HG02588 (cell line): ENCODE data around the gene SULT4A1.

Experiments
- ATAC-seq: cut with Tn5 transposase; IDR thresholded peaks from one replicate; pipeline ENCODE4 v1.9.1; 2021; ENCODE audit warnings: mild to moderate bottlenecking, moderate library complexity; ENCODE audit not compliant: unreplicated experiment

Gene SULT4A1

DNA sequence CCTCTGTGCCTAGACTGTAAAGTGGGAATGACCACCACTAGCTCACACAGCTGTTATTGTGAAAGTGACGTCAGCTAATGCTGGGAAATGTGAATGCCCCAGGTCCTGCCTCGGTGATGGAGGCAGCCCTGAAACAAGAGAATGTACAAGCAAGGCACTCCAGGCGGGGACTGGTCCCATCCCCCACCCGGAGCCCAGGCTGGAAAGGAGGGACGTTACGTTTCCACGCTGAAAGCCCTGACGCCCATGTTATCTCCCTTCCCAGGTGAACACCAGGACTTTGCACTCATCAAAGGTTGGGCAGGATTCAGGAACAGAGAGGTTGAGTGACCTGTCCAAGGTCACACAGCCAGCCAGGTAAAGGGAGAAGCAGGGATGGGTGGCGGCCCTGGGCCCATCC, 784 bp downstream of the SULT4A1 start:
- ATAC-seq: no peak

DNA sequence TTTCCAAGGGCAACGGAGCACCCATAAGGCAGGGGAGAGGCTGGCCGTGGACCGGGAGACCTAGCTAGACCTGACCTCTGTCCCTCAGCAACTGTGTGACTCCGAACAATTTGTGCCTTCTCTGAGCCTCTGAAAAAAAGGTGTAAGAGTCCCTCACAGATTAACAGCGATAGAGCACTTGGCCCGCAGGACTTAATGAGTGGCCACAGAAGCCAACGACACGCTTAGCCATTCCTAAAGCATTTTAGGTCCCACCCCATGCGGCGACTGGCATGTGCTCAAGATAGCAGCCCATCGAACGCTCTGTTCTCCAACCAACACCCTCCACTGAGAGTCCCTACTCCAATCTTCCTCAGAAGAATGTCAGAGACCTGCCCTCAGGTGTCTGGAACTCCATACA, 1.5 kb downstream of the SULT4A1 start:
- ATAC-seq: no peak

DNA sequence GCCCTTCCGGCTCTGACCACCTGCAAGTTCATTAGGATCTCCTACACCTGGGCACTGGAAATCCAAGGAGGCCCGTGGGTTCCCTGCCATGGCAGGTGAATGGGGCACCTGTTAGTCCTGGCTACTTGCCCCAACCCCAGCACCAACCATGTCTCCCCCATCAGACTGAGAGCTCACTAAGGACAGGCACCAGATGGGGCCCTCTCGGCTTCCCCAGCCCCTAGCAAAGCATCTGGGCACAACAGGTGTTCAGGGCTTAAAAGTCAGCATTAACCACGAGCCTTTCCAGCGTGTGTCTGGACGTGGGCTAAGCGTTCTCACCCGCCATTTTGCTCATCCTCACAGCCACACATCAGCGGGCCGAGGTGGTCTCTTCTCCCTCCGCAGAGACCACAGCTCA, 2.2 kb downstream of the SULT4A1 start:
- no peak for ATAC-seq

DNA sequence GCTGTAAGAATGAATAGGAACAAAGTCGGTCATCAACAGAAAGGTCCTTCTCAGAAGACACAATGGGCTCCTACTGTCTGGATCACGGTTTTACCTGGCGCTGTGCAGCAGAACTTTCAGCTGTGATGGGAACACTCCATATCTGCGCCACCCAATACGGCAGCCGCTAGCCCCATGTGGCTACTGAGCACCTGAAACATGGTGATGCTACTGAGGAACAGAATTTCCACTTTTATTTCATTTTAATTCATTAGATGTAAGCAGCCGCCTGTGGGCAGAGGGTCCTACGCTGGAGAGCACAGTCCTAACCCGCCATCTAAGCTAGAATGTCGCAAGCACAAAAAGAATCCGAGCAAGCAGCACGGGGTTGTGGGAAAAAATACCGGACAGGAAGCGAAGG, 2.7 kb downstream of the SULT4A1 start:
- no peak for ATAC-seq

DNA sequence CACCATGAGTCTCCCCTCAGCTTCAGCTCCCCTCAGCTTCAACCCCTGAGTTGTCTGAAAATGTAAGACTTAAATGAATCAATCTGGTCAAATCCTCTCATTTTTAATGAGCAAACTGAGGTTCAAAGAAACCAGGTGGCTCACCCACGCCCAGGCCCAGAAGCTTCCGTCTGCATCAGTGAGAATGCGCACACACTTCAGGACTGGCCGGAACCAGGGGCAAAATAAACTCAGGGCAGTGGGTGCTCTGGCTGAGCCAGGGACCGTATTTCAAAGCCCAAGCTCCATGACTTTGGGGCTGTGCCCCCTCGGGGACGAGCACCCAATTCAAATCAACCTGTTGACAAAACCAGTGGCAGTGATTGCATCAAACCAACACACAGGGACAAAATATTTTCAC, 3.1 kb downstream of the SULT4A1 start:
- ATAC-seq: no peak

DNA sequence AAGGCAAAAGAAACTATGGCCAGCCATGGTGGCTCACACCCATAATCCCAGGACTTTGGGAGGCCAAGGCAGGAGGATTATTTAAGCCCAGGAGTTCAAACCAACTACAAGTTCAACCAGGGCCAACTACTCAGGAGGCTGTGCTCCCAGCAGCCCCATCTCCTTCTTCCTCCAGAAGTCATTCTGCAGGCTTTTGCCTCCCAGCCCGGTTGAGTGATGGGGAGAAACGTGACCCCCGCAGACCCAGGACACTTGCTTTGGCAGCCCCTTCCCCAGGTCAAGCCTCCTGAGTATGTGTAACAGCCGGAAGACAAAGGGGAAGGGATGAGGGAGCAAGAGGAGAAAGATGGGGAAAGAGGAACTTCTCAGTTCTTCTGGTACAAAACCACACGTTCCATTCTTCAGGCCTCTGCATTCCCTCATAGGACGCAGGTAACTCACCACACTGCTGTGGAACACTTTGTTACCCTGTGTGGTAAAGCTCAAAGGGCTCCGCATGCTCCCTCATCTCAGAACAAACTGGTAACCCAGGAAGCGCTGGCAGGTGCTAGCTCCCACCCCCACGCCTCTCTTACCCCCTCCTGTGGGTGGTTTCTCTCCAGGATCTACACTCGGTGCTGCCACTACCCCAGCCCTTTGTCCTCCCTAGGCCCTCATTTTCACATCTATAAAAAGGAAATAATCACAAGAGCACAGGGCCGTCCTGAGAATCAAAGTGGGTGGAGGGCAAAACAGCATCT, 4.0 kb downstream of the SULT4A1 start:
- ATAC-seq: no peak

DNA sequence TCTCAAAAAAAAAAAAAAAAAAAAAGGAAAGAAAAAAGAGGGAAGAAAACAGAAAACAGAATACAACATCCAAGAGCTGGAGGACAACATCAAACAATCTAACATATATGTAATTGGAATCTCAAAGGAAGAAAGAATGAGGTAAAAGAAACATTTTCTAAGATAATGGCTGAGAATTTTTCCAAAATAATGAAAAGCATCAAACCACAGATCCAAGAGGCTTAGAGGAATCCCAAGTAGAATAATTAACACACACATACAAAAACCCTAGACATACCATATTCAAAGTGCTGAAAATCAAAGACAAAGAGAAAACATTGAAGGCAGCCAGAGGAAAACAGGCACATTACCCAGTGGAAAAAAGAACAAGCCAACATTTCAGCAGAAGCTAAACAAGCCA, 4.9 kb downstream of the SULT4A1 start:
- no peak for ATAC-seq

DNA sequence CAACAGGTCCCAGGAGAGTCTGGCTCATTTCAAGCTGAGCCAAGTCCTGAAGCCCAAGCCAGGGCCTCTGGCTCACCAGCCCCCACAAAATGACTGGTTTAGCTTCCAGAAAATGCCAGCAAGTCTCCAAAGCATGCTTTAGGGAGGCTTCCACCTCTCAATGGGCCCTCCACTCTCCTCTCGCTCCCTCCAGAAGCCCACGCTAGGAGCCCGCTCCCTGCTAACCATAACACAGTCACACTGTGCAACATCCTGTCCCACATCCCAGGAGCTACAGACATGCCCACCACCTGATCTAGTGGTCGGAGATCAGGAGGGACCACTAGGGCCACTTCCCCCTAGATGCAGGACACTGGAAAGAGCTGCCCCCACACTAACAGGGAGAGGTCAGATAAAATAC, 6.9 kb downstream of the SULT4A1 start:
- ATAC-seq: no peak

DNA sequence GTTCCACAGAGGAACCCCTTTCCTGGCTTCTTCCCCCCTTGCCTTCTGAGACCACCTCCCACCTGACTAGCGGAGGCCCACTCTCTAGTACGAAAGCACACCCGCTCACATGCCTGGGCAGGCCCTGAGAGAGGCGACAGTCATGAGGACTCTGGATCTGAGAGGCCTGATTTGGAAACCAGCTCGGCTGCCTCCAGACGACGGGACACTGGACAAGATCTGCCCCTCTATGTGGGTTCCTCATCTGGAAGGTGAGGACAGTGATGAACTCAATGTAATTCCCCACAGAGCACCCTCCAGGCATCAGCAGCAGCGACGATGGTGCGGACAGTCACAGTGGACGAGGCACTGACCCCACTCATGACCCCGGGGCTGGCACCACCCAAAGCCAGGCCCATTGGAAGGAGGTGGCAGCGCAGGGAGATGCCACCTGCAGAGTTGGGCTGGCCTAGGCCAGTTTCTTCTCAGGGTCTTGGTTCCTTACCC, 7.5 kb downstream of the SULT4A1 start:
- no peak for ATAC-seq

DNA sequence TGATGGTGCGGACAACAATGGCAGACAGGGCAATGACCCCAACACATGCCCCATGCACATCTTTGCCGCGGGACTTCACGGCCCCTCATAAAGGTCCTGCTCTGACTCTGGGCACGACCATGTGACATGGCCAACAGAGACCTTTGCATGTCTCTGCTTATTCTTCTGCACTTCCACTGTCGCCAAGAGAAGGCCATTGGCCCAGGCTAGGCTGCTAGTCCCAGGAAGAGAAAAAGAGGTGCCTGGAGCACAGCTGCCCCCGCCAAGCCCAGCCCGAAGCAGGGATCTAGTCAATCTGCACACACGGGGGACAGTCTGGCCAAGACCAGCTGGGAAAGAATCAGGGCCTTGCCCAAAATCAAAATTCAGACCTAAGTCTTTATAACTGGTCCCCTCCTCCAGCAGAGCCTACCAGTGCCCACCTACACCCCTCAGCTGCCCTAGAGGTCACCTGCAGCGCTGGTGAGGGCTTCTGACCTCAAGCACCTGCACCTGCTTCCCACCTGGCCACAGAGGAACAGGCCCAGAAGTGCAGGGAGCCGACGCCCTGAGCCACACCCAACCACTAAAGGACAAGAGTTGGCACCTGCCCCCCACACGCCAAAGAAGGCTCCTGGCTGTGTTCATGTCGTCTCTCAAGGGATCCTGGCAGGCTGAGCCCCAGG, 8.1 kb downstream of the SULT4A1 start:
- ATAC-seq: no peak

DNA sequence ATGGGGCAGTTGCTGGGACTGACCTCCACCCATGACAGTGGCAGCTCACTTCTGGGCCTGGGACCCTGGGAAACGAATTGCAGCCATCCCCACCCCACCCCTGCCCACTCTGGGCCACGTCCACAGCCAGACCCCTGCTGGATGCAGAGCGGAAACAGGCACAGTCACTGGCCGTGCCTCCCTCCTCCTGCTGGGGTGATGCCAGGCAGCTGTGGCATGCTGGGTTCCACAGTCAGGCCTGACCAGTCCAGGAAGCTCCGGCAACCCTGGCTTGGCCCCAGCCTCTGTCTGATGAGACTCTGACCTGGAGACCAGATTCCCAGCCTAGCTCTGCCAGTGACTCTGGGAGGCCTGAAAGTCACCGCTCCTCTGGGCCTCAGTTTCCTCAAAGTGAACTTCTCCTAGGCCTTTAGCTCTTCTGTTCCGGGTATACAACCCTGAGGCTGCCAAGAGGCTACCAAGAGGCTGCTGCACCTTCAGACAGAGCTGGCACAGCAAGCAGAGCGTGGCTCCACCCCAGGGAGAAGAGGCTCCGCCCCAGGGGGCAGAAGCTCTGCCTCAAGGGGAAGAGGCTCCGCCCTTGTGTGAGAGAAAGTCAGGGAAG, 8.9 kb downstream of the SULT4A1 start:
- no peak for ATAC-seq

DNA sequence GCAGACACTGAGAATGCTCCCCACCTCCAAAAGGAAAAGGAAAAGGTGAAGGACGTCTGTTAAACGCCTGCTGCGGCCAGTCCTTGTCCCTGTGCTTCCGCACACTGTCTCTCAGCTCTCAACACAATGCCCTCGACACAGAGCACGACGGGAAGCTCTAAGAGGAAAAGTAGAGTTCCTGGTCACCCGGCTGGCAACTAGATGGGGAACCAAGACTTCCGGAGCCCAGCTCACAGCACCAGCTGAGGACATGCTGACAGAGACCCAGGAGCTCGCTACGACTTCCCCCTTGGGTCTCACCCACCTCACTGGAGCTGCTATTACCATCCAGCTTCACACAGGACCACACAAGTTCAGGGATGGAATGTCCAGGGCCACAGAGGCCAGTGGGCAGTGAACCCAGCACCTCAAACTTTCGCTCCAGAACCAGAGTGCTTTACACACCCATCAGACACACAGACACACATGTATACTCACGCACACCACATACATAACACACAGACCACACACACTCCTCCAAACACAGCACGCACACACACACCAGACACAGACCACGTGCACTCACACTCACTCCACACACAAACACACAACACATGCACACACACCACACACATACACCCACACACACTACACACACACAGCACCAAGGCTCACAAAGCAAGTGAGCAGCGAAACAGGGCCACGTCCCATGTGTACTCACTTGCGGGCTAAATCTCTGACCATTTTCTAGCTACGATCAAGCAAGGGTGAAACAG, 9.6 kb downstream of the SULT4A1 start:
- ATAC-seq: no peak

DNA sequence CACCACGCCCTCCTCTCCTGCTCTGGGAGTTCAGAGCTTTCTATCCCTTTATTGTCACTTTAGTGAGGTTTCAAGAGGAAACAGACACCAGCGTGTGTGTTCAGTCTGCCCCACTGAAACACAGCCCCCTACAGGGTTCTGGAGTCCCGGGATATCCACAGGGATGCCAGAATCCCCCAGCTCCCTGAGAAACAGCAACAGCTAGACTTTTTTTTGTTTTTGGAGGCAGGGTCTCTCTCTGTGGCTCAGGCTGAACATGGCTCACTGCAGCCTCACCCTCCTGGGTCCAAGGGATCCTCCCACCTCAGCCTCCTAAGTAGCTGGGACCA, 10.4 kb downstream of the SULT4A1 start:
- ATAC-seq: no peak

DNA sequence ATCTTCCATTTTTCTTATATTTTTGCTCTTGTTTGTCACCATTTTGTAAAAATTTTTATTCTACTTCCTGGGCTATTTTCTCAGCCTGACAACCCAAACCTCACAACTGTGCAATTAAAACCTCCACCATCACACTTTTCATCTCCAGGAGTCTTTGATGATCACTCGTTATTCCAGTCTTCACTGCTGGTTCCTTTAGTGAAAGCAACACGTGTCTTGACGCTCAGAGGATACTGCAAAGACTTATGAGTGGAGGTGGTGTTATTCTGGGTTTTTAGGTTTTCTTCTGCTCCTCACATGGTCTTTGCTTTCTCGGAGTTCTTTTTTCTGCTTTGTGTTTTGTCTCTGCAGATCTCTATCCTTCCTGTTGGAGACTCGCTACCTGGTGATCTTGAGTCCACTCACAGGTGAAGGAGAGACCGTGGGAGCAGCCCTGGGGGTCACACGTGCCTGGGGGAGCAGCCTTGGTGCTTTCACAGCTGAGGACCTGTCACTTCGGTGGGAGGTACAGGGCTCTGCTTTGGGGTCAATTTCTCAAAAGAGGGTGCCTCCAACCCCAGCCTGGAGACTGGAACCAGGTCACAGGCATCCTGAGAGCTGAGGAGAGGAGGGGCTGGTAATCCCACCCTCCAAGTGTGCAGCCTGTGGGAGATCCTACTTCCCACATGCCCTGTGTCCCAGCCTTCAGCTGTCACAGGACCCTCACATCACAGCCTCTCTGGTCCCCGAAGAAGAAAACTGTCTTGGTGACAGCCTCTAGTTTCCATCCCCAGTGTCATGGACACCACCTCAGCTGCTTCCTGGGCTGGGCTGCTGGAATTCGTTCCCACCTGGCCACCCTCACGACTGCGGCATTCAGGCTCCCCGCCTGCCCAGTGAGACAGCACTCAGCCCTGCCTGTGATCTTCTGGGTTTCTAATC, 11.0 kb downstream of the SULT4A1 start:
- ATAC-seq: no peak

DNA sequence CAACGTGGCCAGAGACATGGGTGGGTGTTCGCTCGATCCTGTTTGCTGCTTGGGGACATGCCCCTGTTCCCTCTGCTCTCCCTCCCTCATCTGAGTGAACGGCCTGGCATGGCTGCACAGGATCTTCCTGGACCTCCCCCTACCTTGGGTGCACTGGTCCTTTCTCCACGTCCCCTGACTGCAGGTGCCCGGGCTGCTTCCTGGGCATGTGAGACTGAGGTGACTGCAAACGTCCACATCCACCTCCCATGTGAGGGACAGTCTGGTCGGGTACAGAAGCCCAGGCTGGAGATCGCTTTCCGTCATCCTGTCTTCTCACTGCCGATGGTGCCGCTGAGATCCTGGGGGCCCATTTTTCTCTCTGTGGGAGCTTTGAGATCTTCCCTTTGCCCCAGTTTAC, 11.8 kb downstream of the SULT4A1 start:
- no peak for ATAC-seq

DNA sequence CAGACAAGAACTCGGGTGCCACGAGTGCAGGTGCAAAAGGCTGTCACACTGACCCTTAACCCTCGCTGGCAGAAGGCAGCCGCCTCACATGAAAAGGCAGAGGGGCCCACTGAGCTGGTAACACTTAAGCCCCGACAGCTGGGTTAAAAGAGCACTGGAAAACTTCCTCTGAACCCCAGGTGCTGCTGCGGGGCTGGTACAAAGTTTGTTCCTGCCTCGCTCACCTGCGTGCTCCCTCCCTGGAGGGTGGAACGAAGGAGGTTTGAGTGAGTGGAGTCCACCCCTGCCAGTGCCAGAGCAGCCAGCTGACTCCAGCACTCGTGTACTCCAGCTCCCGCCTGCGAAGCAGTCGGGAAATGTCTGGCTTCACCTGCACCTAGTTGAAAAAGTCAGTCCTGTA, 12.6 kb downstream of the SULT4A1 start:
- no peak for ATAC-seq

DNA sequence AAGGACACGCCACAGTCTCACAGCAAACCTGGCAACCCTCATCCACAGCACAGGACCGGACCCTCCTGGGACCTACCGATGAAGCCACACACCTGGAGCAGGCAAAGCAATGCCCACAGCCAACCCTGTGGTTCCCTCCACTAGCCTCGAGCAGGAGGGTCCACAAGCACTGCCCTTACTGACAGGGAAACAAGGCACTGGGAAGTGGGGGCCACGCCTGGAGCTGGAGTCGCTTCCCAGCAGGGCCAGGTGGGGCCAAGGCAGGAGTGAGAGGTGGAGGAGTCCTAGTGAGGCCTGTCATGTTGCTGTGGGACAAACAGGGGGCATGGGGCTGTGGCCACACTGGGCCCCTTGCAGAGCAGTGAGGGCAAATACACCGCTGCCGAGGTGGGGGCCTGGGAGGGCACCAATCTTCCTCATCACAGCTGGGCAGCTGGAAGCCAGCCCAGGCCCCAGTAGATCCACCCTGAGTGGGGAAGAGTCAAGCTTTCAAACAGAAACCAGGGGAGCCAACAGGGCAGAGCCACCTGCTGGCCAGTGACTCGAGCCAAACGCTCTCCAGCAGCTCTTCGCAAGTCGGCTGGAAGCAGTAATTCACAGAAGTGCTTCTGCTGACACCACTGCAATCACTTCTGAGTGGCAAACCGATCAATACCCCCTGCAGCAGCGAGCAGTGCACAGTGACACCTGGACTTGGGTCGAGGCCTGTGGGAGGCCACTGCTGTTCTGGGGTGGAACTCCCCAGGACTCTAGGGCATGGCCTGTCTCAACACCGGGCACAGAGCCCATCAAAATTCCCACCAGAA, 13.7 kb downstream of the SULT4A1 start:
- ATAC-seq: no peak

DNA sequence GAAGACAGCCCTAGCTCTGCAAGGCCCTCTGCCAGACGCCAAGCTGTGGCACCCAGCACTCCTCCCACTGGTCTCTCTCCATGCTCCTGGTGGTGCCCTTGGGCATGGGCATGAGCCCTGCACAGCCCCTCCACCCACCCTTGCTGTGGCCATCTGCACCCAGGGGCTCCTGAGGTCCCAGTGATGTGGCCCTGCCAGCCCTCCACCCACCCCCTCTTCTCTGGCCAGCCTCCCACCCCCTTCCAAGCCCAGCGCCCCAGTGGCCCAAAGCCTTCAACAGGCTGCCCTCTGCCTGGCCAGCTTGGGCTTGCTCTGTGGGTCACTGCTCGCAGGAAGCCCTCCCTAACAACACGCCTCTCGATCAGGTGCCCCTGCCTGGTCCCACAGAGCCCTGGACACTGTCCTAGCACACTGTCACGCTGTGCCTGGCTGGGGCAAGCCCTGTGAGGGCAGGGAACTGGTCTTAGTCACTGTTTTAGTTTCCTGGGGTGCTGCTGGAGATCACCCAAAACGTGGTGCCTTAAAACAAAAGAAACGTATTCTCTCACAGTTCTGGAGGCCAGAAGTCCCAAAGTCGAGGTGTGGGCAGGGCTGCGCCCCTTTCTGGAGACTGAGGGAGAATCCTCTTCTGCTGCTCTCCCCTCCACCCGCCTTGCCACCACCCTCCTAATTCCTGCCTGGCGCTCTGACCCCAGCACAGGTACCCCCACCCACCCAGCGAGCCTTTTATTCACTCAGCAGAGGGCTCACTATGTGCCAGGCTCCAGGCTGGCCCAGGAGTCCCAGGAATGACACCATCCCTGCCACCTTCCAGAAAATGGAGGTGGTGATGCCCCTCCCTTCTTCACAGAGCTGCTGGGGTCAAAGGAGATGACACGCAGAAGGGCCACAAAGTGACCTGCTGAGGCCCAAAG, 14.7 kb downstream of the SULT4A1 start:
- no peak for ATAC-seq

DNA sequence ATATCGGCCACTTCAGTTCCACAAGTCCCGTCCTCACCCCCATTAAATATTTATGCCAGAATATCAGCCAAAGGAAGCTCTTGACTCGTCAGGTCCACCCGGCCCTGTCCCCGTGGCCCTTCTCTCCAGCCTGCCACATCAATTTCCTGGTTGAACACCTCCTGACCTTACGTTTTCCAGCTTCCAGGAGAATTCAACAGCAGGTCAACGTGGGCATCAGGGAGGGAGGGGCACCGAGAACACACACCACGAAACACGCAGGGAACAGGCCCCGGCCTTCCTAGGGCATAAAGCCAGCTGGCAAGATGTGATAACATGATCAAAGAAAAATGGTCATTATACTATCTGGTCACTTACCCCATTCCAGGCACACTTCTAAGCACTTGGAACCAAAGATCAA, 15.3 kb downstream of the SULT4A1 start:
- no peak for ATAC-seq
